ENCODE results near the gene PHTF1.
"Not testable (repeated sequence)": the region's sequence is repeated elsewhere in the genome, so short reads cannot be mapped to it uniquely, and the experiment has no call there.

PHTF1 gene

DNA sequence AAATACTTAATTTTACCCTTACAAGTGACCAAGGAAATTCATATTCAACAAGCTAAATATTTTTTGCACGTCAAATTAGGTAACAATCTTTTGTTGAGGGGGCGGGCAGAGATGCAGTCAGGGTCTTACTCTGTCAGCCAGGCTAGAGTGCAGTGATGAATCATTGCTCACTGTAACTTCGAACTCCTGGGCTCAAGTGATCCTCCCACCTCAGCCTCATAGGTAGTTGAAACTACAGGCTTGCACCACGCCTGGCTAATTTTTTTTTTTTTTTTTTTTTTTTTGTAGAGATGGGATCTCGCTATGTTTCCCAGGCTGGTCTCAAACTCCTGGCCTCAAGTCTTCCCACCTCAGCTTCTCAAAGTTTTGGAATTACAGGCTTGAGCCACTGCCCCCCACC, 26.5 kb downstream of the PHTF1 start:
- no peak for DNase-seq (ENCODE audit: low read depth in 1 of 2, low spot score in 1 of 2)

- no peak for DNase-seq (ENCODE audit: low read depth in 1 of 2, low spot score in 1 of 2)
Observed at GRCh38 chr1:113721010-113721409, 38.3 kb downstream of the PHTF1 start.

GRCh38 chr1:113718621-113719020, 40.7 kb downstream of the PHTF1 start:
- DNase-seq (ENCODE audit: low read depth in 1 of 2, low spot score in 1 of 2) = not testable (repeated sequence)

- DNase-seq (ENCODE audit: low read depth in 1 of 2, low spot score in 1 of 2) = not testable (repeated sequence)
Observed at GRCh38 chr1:113717506-113717905, 41.8 kb downstream of the PHTF1 start.

- no peak for DNase-seq (ENCODE audit: low read depth in 1 of 2, low spot score in 1 of 2)
Observed at GRCh38 chr1:113714606-113715269, 44.5 kb downstream of the PHTF1 start.

- DNase-seq (ENCODE audit: low read depth in 1 of 2, low spot score in 1 of 2) = no peak
Observed at GRCh38 chr1:113701429-113701828, 57.9 kb downstream of the PHTF1 start.

GRCh38 chr1:113694910-113695309, 64.4 kb downstream of the PHTF1 start:
- DNase-seq (ENCODE audit: low read depth in 1 of 2, low spot score in 1 of 2) = no peak

DNA sequence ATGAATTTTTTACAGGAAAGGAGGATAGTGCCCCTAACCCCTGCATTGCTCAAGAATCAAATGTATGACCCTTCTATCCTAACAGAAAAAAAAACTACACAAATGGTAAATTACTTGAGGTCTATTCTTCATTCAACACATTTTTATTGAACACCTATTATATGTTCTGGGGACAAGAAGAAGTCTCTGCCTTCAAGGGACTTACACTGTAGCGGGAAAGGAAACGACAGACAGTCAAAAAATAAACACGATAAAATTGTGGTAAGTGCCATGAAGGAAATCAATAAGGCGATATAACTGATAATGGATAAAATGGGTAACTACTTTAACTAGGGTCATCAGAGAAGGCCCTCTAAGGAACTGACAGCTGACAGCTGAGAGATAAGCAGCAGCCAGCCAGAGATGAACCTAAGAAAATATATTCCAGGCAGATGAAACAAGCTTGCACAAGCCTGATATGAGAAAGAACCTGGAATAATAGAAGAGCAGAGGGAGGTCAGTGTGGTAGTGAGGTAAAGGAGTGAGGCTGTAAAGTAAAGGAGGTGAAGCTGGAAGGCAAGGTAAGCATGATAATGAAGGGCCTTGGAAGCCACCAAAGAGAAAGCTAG, 66.4 kb downstream of the PHTF1 start:
- no peak for DNase-seq (ENCODE audit: low read depth in 1 of 2, low spot score in 1 of 2)

- no peak for DNase-seq (ENCODE audit: low read depth in 1 of 2, low spot score in 1 of 2)
Observed at GRCh38 chr1:113692342-113692741, 66.9 kb downstream of the PHTF1 start.

- no peak for DNase-seq (ENCODE audit: low read depth in 1 of 2, low spot score in 1 of 2)
Observed at GRCh38 chr1:113691184-113691583, 68.1 kb downstream of the PHTF1 start.

GRCh38 chr1:113686891-113687618, 72.2 kb downstream of the PHTF1 start:
- DNase-seq (ENCODE audit: low read depth in 1 of 2, low spot score in 1 of 2) = no peak

DNA sequence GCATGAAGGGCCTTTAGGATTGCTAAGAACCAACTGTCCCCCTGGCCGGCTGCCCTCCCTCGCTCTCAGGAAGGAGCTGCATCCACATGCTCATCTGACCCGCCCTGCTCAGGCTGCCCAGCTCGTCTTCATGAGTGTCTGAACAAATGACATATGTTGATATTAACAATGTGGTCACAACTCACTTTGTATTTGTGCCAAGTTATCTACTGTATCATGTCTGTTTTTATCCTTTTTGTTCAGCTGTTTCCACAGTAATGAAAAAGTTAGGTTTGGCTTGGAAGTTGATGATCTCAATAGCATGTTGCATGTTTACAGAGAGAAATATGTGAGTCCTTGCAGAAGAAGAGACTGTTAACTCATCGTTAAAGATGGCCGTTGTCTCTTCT, 75.1 kb downstream of the PHTF1 start:
- no peak for DNase-seq (ENCODE audit: low read depth in 1 of 2, low spot score in 1 of 2)

DNA sequence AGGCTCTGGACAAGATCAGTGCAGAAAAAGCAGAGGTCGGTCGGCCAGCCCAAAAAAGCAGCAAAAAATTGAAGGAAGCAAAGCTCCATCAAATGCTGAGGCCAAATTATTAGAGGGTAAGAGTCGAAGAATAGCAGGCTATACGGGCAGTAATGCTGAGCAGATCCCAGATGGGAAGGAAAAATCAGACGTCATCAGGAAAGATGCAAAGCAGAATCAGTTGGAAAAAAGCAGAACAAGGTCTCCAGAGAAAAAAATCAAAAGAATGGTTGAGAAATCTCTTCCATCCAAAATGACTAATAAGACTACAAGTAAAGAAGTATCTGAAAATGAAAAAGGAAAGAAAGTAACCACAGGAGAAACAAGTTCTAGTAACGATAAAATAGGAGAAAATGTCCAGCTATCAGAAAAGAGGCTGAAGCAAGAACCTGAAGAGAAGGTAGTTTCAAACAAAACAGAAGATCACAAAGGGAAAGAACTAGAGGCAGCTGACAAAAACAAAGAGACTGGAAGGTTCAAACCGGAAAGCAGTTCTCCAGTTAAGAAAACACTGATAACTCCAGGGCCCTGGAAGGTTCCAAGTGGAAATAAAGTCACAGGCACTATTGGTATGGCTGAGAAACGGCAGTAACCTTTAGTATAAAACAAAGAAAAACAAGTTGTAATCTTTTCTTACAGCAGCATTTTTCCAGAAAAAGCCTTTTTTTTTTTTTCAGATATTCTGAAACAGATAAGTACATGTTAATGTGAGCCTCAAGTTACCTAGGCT, 75.7 kb downstream of the PHTF1 start:
- no peak for DNase-seq (ENCODE audit: low read depth in 1 of 2, low spot score in 1 of 2)

DNA sequence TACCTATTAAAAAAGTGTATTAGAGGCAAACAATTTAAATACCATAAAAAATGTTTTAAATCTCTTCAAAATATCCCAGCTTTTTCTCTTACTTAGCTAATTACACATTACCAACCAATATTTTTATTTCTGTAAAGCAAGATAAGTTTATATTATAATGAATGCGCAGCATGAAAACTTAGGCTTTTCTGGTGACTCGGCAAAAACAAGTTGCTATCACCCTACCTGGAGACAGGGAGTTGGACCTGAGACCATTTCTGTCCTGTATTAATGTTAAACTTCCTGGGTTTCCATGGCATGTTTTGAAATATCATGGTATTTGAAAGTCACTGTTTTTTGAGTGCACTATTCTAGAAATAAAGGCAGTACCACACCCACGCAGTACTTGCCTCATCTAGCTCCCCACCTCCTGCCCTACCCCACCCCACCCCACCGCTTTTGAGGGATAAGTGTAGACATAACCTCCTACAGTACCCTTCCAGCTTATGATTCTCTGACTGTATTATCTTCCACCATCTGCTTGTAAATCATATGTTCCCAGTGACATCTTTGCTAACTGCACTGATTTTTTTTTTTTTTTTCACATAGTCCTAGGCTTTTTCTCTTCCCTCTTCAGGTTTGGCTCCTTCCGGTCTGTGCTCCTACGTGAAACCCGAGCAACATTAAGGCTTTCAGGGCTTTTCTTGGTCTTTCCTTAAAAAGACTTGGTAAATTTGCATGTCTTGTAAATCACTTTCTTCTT, 77.5 kb downstream of the PHTF1 start:
- DNase-seq (ENCODE audit: low read depth in 1 of 2, low spot score in 1 of 2) = no peak

GRCh38 chr1:113678159-113678469, 81.2 kb downstream of the PHTF1 start:
- DNase-seq (ENCODE audit: low read depth in 1 of 2, low spot score in 1 of 2) = no peak

GRCh38 chr1:113677250-113678158, 81.8 kb downstream of the PHTF1 start:
- no peak for DNase-seq (ENCODE audit: low read depth in 1 of 2, low spot score in 1 of 2)

DNA sequence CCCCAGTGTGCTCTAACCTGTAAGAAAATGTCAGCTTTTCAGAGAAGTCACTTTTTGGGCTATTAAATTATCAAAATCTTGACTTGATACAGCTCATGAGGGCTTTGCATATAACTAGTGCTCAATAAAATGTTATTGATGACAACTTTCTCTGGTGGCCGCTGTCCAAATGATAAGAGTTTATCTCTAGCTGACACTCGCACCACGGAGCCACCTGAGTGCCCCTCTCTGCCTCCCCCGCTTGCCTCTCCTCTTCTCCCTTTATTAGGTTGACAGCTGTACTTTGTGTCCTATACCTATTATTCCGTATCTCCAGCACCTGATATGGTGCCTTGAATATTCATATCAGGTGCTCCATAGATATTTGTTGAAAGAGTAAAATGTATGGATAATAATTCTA, 82.8 kb downstream of the PHTF1 start:
- no peak for DNase-seq (ENCODE audit: low read depth in 1 of 2, low spot score in 1 of 2)

GRCh38 chr1:113675302-113675701, 84.0 kb downstream of the PHTF1 start:
- no peak for DNase-seq (ENCODE audit: low read depth in 1 of 2, low spot score in 1 of 2)

DNA sequence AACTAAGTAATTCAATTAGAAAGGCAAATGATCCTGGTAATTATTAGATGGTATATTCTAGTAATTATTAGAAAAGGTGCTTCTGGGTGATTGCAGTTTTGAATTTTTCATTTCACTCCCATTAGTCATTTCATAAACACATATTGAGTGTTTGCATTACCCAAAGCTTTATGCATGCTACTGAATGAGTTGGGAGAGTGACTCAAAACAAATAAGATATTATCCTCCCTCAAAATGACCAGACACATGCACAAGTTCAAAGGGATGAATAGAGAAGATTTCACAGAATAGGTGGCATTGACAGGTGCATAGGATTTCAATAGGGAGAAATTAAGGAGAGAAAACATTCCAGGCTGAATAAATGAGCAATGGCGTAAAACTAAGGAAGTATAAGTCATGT, 84.7 kb downstream of the PHTF1 start:
- no peak for DNase-seq (ENCODE audit: low read depth in 1 of 2, low spot score in 1 of 2)

- no peak for DNase-seq (ENCODE audit: low read depth in 1 of 2, low spot score in 1 of 2)
Observed at GRCh38 chr1:113672491-113672890, 86.8 kb downstream of the PHTF1 start.
